ENCODE measurements around the gene ARHGAP26. TPM values are rescaled to one million over a fixed set of nuclear protein-coding genes. Genes with fewer than 3 reads are reported as not detected.

Gene ARHGAP26
- total RNA-seq, 2 experiments from 2014 or later, result 17.0 to 19.5 TPM

- no peak for DNase-seq
- Mint-ChIP-seq H3K27me3 (ENCODE audit: low read depth) (no peaks in the 10 kb centered on the region), H3K36me3 (ENCODE audit: low read depth) (no peaks in the 10 kb centered on the region), H3K4me1 (ENCODE audit: low read depth) (peaks cover 11% of the 10 kb centered on the region), H3K4me3 (no peak overlapping the region), H3K27ac (no peak overlapping the region), H3K9me3 (no peaks in the 10 kb centered on the region)
- intact Hi-C loops (cut with micrococcal nuclease), result no loop called here
- CTCF ChIA-PET, result interaction anchor here (1.7 to 3.7 kb wide), 2 partner anchors 12 to 23 kb away, joined by 6 to 15 read pairs; no protein-coding TSS in a partner anchor
These were observed 33.0 kb upstream of the ARHGAP26 start for GRCh38 chr5:142737179-142737578.

- Mint-ChIP-seq H3K9me3 (no peaks in the 10 kb centered on the region), H3K36me3 (ENCODE audit: low read depth) (no peaks in the 10 kb centered on the region), H3K27ac (no peak overlapping the region), H3K4me3 (no peak overlapping the region), H3K4me1 (ENCODE audit: low read depth) (no peaks in the 10 kb centered on the region), H3K27me3 (ENCODE audit: low read depth) (peaks cover 4% of the 10 kb centered on the region)
- intact Hi-C loops (cut with micrococcal nuclease), result no loop called here
- DNase-seq, result no peak
- CTCF ChIA-PET, result interaction anchor here (0.6 to 4.6 kb wide), 6 partner anchors 28 to 147 kb away, joined by 3 to 19 read pairs (median 6); no protein-coding TSS in a partner anchor
These were observed 29.5 kb upstream of the ARHGAP26 start for GRCh38 chr5:142740474-142741242.

GRCh38 chr5:142743592-142744441 is 26.4 kb upstream of the ARHGAP26 start:
- Mint-ChIP-seq H3K9me3 (no peaks in the 10 kb centered on the region), H3K4me3 (no peak overlapping the region), H3K27me3 (ENCODE audit: low read depth) (peaks cover 4% of the 10 kb centered on the region), H3K36me3 (ENCODE audit: low read depth) (no peaks in the 10 kb centered on the region), H3K27ac (no peak overlapping the region), H3K4me1 (ENCODE audit: low read depth) (peaks cover 3% of the 10 kb centered on the region)
- intact Hi-C loops (cut with micrococcal nuclease), result no loop called here
- CTCF ChIA-PET, result interaction anchor here (0.9 to 7.5 kb wide), 6 partner anchors 9 to 145 kb away, joined by 3 to 84 read pairs (median 16); no protein-coding TSS in a partner anchor
- no peak for DNase-seq

- H3K27me3 Mint-ChIP-seq (ENCODE audit: low read depth), result peaks cover 4% of the 10 kb centered on the region
- peaks cover 13% of the 10 kb centered on the region for H3K4me1 Mint-ChIP-seq (ENCODE audit: low read depth)
- intact Hi-C loops (cut with micrococcal nuclease), result no loop called here
These were observed 24.9 kb upstream of the ARHGAP26 start for GRCh38 chr5:142745268-142745667.

GRCh38 chr5:142746532-142747433 is 23.4 kb upstream of the ARHGAP26 start:
- no peak overlapping the region for H3K27ac Mint-ChIP-seq
- H3K27me3 Mint-ChIP-seq (ENCODE audit: low read depth), result peaks cover 4% of the 10 kb centered on the region
- H3K36me3 Mint-ChIP-seq (ENCODE audit: low read depth), result no peaks in the 10 kb centered on the region
- no peak overlapping the region for H3K4me3 Mint-ChIP-seq
- no peak for DNase-seq
- intact Hi-C loops (cut with micrococcal nuclease), result no loop called here
- CTCF ChIA-PET, result interaction anchor here (0.6 to 8.1 kb wide), 14 partner anchors 15 to 222 kb away, joined by 3 to 163 read pairs (median 6); no protein-coding TSS in a partner anchor
- H3K4me1 Mint-ChIP-seq (ENCODE audit: low read depth), result peaks cover 13% of the 10 kb centered on the region
- H3K9me3 Mint-ChIP-seq, result no peaks in the 10 kb centered on the region

More at GRCh38 chr5:142745268-142745667, 24.9 kb upstream of the ARHGAP26 start:
- CTCF ChIA-PET, result interaction anchor here (0.7 to 8.1 kb wide), 6 partner anchors 8 to 447 kb away, joined by 3 to 163 read pairs (median 9); no protein-coding TSS in a partner anchor
- Mint-ChIP-seq H3K36me3 (ENCODE audit: low read depth) (no peaks in the 10 kb centered on the region), H3K4me3 (no peak overlapping the region), H3K9me3 (no peaks in the 10 kb centered on the region), H3K27ac (no peak overlapping the region)
- DNase-seq, result no peak

- Mint-ChIP-seq H3K9me3 (no peaks in the 10 kb centered on the region), H3K36me3 (ENCODE audit: low read depth) (no peaks in the 10 kb centered on the region), H3K27ac (no peak overlapping the region), H3K27me3 (ENCODE audit: low read depth) (peaks cover 2% of the 10 kb centered on the region), H3K4me1 (ENCODE audit: low read depth) (peaks cover 13% of the 10 kb centered on the region), H3K4me3 (no peak overlapping the region)
- no peak for DNase-seq
- intact Hi-C loops (cut with micrococcal nuclease), result loop anchor here (1.0 kb wide), 5 partner anchors 31 to 1077 kb away; no protein-coding TSS in a partner anchor
- CTCF ChIA-PET, result interaction anchor here (0.7 to 8.1 kb wide), 32 partner anchors 10 to 1220 kb away, joined by 3 to 163 read pairs (median 5); partner anchors contain the start of gene ARHGAP26
These were observed 22.0 kb upstream of the ARHGAP26 start for GRCh38 chr5:142748132-142748531.

- no peaks in the 10 kb centered on the region for H3K27me3 Mint-ChIP-seq (ENCODE audit: low read depth)
- intact Hi-C loops (cut with micrococcal nuclease), result loop anchor here (1.0 kb wide), 8 partner anchors 22 to 1077 kb away; partner anchors contain the start of gene ARHGAP26
- H3K27ac Mint-ChIP-seq, result no peak overlapping the region
- H3K9me3 Mint-ChIP-seq, result no peaks in the 10 kb centered on the region
- no peaks in the 10 kb centered on the region for H3K36me3 Mint-ChIP-seq (ENCODE audit: low read depth)
- CTCF ChIA-PET, result interaction anchor here (0.7 to 8.1 kb wide), 41 partner anchors 10 to 1220 kb away, joined by 3 to 163 read pairs (median 5); partner anchors contain the start of gene ARHGAP26
- H3K4me3 Mint-ChIP-seq, result no peak overlapping the region
- peaks cover 13% of the 10 kb centered on the region for H3K4me1 Mint-ChIP-seq (ENCODE audit: low read depth)
- DNase-seq, result peak; percentile 76
These were observed 21.5 kb upstream of the ARHGAP26 start for GRCh38 chr5:142748568-142749249.

GRCh38 chr5:142749321-142749720 is 20.9 kb upstream of the ARHGAP26 start:
- Mint-ChIP-seq H3K27me3 (ENCODE audit: low read depth) (no peaks in the 10 kb centered on the region), H3K4me1 (ENCODE audit: low read depth) (peaks cover 13% of the 10 kb centered on the region), H3K36me3 (ENCODE audit: low read depth) (no peaks in the 10 kb centered on the region), H3K4me3 (no peak overlapping the region), H3K27ac (no peak overlapping the region), H3K9me3 (no peaks in the 10 kb centered on the region)
- CTCF ChIA-PET, result interaction anchor here (0.7 to 8.1 kb wide), 23 partner anchors 9 to 164 kb away, joined by 3 to 163 read pairs (median 8); partner anchors contain the start of gene ARHGAP26
- intact Hi-C loops (cut with micrococcal nuclease), result loop anchor here (1.0 kb wide), 3 partner anchors 21 to 52 kb away; partner anchors contain the start of gene ARHGAP26
- peak; percentile 45 for DNase-seq

GRCh38 chr5:142753116-142753631 is 17.0 kb upstream of the ARHGAP26 start:
- DNase-seq, result no peak
- peaks cover 16% of the 10 kb centered on the region for H3K4me1 Mint-ChIP-seq (ENCODE audit: low read depth)
- H3K27ac Mint-ChIP-seq, result no peak overlapping the region
- intact Hi-C loops (cut with micrococcal nuclease), result no loop called here
- CTCF ChIA-PET, result interaction anchor here (0.6 to 4.0 kb wide), 13 partner anchors 8 to 135 kb away, joined by 3 to 29 read pairs (median 3); no protein-coding TSS in a partner anchor
- no peaks in the 10 kb centered on the region for H3K36me3 Mint-ChIP-seq (ENCODE audit: low read depth)
- H3K27me3 Mint-ChIP-seq (ENCODE audit: low read depth), result no peaks in the 10 kb centered on the region
- H3K9me3 Mint-ChIP-seq, result no peaks in the 10 kb centered on the region
- H3K4me3 Mint-ChIP-seq, result no peak overlapping the region

- intact Hi-C loops (cut with micrococcal nuclease), result no loop called here
- no peak overlapping the region for H3K27ac Mint-ChIP-seq
- no peaks in the 10 kb centered on the region for H3K27me3 Mint-ChIP-seq (ENCODE audit: low read depth)
- CTCF ChIA-PET, result interaction anchor here (0.6 to 4.0 kb wide), 8 partner anchors 11 to 134 kb away, joined by 3 to 29 read pairs (median 5); no protein-coding TSS in a partner anchor
- peaks cover 18% of the 10 kb centered on the region for H3K4me1 Mint-ChIP-seq (ENCODE audit: low read depth)
- no peaks in the 10 kb centered on the region for H3K36me3 Mint-ChIP-seq (ENCODE audit: low read depth)
- H3K9me3 Mint-ChIP-seq, result no peaks in the 10 kb centered on the region
- DNase-seq, result no peak
- H3K4me3 Mint-ChIP-seq, result no peak overlapping the region
These were observed 16.1 kb upstream of the ARHGAP26 start for GRCh38 chr5:142754031-142754430.
